ENCODE measurements around the gene OR51L1. TPM values are rescaled to one million over a fixed set of nuclear protein-coding genes. Genes with fewer than 3 reads are reported as not detected.

Gene OR51L1
- total RNA-seq, result not detected

DNA sequence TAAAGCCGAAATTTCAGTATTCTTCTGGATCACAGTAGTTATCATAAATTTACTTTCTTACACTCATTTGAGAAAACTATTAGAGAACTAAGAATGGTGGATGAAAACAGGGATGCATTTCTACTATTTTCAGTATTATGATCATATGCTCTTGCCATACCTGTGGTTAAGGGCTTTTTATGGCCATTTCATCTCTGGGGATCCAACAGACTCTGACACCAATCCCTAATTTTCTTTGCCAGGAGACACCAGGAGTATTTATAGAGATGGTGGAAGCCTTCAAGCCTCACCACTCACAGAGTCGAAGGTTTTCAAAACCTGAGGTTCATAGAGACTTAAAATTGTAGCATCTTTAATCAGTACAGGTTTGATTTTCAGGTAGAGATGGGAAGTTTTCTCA is at the start of gene OR51L1:
TSS of gene OR51L1 (plus strand) at position 301 of the 400 bp plus-strand sequence. CDS start 4,132 bp downstream, outside the sequence.

DNA sequence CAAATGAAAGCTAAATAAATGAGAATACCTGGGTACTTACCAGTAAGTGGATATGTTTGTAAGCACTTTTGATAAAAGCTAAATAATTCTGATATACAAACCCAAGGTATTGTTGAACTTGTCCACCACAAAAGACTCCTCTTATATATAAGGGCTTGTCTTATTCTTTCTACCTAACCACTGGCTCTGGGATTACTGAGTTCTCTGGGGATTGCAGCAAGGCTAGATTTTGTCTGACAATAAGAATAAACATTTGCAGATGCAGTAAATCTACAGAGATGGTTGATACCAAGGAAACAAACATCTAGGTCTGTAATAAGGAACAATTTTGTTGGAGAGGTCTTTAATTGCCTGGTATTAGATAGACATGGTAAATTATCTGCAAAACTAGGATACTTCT is 47.1 kb upstream of the OR51L1 start, which contains the start of gene OR51A4:
TSS of gene OR51A4 (minus strand) at position 101 of the 400 bp plus-strand sequence. CDS start 505 bp downstream, outside the sequence.

DNA sequence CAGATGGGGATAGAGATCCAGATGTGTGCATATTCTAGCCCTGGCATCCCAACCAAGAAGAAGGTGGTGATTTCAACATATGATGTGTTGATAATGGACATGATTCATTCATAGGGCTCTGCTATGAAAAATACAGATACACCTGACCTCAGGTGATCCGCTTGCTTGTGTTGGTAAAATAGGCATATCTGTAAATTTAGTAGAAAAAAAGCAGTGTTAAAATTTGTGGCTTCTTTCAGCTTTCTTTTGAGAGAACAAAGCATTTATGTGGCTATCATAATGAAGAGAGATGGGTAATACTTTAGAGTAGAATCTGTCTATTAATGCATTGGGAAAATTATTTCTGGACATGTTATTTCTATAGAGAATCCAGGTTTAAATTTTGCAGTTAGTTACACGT is 39.0 kb upstream of the OR51L1 start, which contains the start of gene OR51A2:
TSS of gene OR51A2 (minus strand) at position 101 of the 400 bp plus-strand sequence. CDS start at position 101, 0 bp downstream.

DNA sequence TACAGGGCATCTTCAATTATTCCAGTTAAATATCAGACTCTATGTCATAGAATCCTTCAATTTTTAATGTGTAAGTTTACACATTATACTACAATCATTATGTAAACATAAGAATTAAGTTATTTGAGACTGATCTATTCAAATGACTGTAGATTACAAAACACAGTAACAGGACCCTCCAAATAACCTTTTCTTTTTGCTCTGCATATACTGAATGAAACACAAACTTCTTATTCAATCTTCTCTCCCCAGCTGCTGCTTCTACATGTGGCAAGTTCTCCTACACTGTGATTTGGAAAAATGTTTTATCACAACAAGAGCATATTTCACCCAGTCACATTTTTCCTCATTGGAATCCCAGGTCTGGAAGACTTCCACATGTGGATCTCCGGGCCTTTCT is 51.6 kb downstream of the OR51L1 start, which contains the start of gene OR52J3:
TSS of gene OR52J3 (plus strand) at position 301 of the 400 bp plus-strand sequence. CDS start at position 301, 0 bp downstream.

Other genes with a start within 250 kb of the OR51L1 start
- gene OR51F1, start 224.9 kb upstream of the OR51L1 start, total RNA-seq, result not detected
- gene OR52R1, start 190.5 kb upstream of the OR51L1 start, total RNA-seq, result not detected
- not detected for gene OR51F2, start 173.5 kb upstream of the OR51L1 start, total RNA-seq
- gene OR51S1, start 145.6 kb upstream of the OR51L1 start, total RNA-seq, result not detected
- not detected for gene OR51T1, start 113.0 kb upstream of the OR51L1 start, total RNA-seq
- gene OR51A7, start 91.1 kb upstream of the OR51L1 start, total RNA-seq, result not detected
- not detected for gene OR51G2, start 75.5 kb upstream of the OR51L1 start, total RNA-seq
- gene OR51G1, start 70.5 kb upstream of the OR51L1 start, total RNA-seq, result not detected
- not detected for gene OR51A4, start 47.2 kb upstream of the OR51L1 start, total RNA-seq
- not detected for gene OR51A2, start 39.1 kb upstream of the OR51L1 start, total RNA-seq
- not detected for gene OR52J3, start 51.7 kb downstream of the OR51L1 start, total RNA-seq
- gene OR52E2, start 64.8 kb downstream of the OR51L1 start, total RNA-seq, result not detected
- not detected for gene OR52E1, start 74.7 kb downstream of the OR51L1 start, total RNA-seq
- gene OR52A5, start 143.5 kb downstream of the OR51L1 start, total RNA-seq, result not detected
- not detected for gene OR52A1, start 159.9 kb downstream of the OR51L1 start, total RNA-seq
- not detected for gene OR51V1, start 205.8 kb downstream of the OR51L1 start, total RNA-seq
- 141 TPM for gene HBB, start 232.2 kb downstream of the OR51L1 start, total RNA-seq
- not detected for gene HBD, start 239.6 kb downstream of the OR51L1 start, total RNA-seq